AG10803 (cell line): ENCODE measurements around the gene MFGE8.

Experiments
- DNase-seq: peaks from one replicate; pipeline ENCODE4 v3.0.0; 2010; ENCODE audit warnings: low read depth
- H3K4me3 ChIP-seq: 2 replicates; pipeline ENCODE4 v1.5.1; 2011; ENCODE audit warnings: mild to moderate bottlenecking, low read length, control low read depth
- CTCF ChIP-seq: conservative IDR thresholded peaks from 2 replicates; pipeline ENCODE4 v1.5.1; 2011; ENCODE audit warnings: mild to moderate bottlenecking, low read length, control low read depth, inconsistent platforms

Gene MFGE8

GRCh38 chr15:88907111-88907510 is 6.1 kb downstream of the MFGE8 start:
- H3K4me3 ChIP-seq: no peak overlapping the region
- TF ChIP-seq CTCF: no peak
- no peak for DNase-seq

- DNase-seq: no peak
- no peak for TF ChIP-seq CTCF
Observed at GRCh38 chr15:88906551-88906950, 6.6 kb downstream of the MFGE8 start.

GRCh38 chr15:88906130-88906529 is 7.0 kb downstream of the MFGE8 start:
- TF ChIP-seq CTCF: no peak
- no peak for DNase-seq
- H3K4me3 ChIP-seq: no peak overlapping the region

More at GRCh38 chr15:88906551-88906950, 6.6 kb downstream of the MFGE8 start:
- H3K4me3 ChIP-seq: no peak overlapping the region

GRCh38 chr15:88905576-88905975 is 7.6 kb downstream of the MFGE8 start:
- no peak overlapping the region for H3K4me3 ChIP-seq
- no peak for TF ChIP-seq CTCF
- no peak for DNase-seq

GRCh38 chr15:88904624-88905327 is 8.4 kb downstream of the MFGE8 start:
- peak; percentile 76 for DNase-seq
- H3K4me3 ChIP-seq: no peak overlapping the region
- TF ChIP-seq CTCF: peak; percentile 98

GRCh38 chr15:88904257-88904623 is 8.9 kb downstream of the MFGE8 start:
- TF ChIP-seq CTCF: no peak
- no peak overlapping the region for H3K4me3 ChIP-seq
- DNase-seq: no peak

- no peak overlapping the region for H3K4me3 ChIP-seq
- no peak for DNase-seq
- no peak for TF ChIP-seq CTCF
Observed at GRCh38 chr15:88902846-88903245, 10.3 kb downstream of the MFGE8 start.
